Activated CD8-positive, alpha-beta T cell treated with anti-CD3 and anti-CD28 coated beads for 36 hours (primary cell): ENCODE measurements around the gene ATOH8. TPM values are rescaled to one million over a fixed set of nuclear protein-coding genes. Genes with fewer than 3 reads are reported as not detected.

ENCODE experiments used
- ATAC-seq: fragments of 200-7000 bp; cut with Tn5 transposase; one replicate; pipeline ENCODE4 v1.10.0; 2021; ENCODE audit warnings: mild to moderate bottlenecking, moderate library complexity
- CTCF ChIA-PET: fragments of 350-600 bp; sonication (Branson Sonifier 250); formaldehyde crosslinking; loops from one replicate; lab custom pipeline; 2021; ENCODE audit warnings: antibody characterized with exemption; lab: Charles Lee
- POLR2A ChIA-PET: fragments of 350-600 bp; sonication (Branson Sonifier 250); formaldehyde crosslinking; loops from one replicate; lab custom pipeline; 2021; ENCODE audit warnings: antibody characterized with exemption; lab: Charles Lee
- DNase-seq: peaks from one replicate; pipeline ENCODE4 v3.0.0-alpha.2; 2020
- H3K27ac Mint-ChIP-seq: one replicate; pipeline ENCODE4 v1.8.0; 2021; ENCODE audit warnings: mild to moderate bottlenecking, mixed read lengths
- H3K27me3 Mint-ChIP-seq: one replicate; pipeline ENCODE4 v1.8.0; 2021; ENCODE audit warnings: mixed read lengths
- H3K36me3 Mint-ChIP-seq: one replicate; pipeline ENCODE4 v1.8.0; 2021; ENCODE audit warnings: low read depth, mixed read lengths
- H3K4me1 Mint-ChIP-seq: one replicate; pipeline ENCODE4 v1.8.0; 2021; ENCODE audit warnings: low read depth, mixed read lengths
- H3K4me3 Mint-ChIP-seq: one replicate; pipeline ENCODE4 v1.8.0; 2021; ENCODE audit warnings: mild to moderate bottlenecking, moderate library complexity, mixed read lengths
- H3K9me3 Mint-ChIP-seq: one replicate; pipeline ENCODE4 v1.8.0; 2021; ENCODE audit warnings: mixed read lengths
- intact Hi-C: fragments of 100-400 bp; cut with micrococcal nuclease; formaldehyde crosslinking; loops from one replicate; pipeline ENCODE4 v1.10.0; 2022
- total RNA-seq, 2 experiments: library from RNA; stranded (reverse); gene quantifications; one replicate each; pipeline ENCODE4 v1.2.3, GENCODE V29; 2021
- TF ChIP-seq, protein P1 (sequence below): fragments of 200-600 bp; IDR thresholded peaks from one replicate; pipeline ENCODE4 v1.8.0; 2022; ENCODE audit warnings: antibody characterized with exemption, mild to moderate bottlenecking

Gene ATOH8
- total RNA-seq, 2 experiments from 2014 or later = not detected

DNA sequence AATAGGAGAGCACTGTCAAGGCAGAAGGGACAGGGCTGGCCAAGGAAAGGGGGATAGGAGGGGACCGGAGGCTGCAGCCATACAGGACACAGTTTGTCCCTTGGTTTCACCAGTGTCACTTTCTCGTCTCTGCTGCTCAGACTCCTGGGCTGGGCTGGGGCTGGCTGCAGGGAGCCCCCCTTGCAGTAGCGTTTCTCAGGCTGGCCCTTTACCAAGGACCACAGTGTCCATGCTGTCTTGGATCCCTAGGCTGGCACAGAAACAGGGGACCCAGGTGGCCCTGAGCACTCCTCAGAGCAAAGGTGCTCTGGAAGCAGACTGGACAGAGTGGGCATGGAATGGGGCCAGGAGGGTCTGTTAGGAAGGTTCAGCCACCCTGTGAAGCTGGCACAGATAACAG, 34.8 kb downstream of the ATOH8 start:
- ATAC-seq = no peak
- Mint-ChIP-seq H3K27ac (no peak overlapping the region), H3K4me1 (peaks cover 2% of the 10 kb centered on the region), H3K27me3 (no peaks in the 10 kb centered on the region), H3K9me3 (no peaks in the 10 kb centered on the region), H3K36me3 (no peaks in the 10 kb centered on the region), H3K4me3 (no peak overlapping the region)
- ChIA-PET CTCF (no interaction called here), POLR2A (no interaction called here)
- intact Hi-C loops = no loop called here
- TF ChIP-seq, protein P1, sequence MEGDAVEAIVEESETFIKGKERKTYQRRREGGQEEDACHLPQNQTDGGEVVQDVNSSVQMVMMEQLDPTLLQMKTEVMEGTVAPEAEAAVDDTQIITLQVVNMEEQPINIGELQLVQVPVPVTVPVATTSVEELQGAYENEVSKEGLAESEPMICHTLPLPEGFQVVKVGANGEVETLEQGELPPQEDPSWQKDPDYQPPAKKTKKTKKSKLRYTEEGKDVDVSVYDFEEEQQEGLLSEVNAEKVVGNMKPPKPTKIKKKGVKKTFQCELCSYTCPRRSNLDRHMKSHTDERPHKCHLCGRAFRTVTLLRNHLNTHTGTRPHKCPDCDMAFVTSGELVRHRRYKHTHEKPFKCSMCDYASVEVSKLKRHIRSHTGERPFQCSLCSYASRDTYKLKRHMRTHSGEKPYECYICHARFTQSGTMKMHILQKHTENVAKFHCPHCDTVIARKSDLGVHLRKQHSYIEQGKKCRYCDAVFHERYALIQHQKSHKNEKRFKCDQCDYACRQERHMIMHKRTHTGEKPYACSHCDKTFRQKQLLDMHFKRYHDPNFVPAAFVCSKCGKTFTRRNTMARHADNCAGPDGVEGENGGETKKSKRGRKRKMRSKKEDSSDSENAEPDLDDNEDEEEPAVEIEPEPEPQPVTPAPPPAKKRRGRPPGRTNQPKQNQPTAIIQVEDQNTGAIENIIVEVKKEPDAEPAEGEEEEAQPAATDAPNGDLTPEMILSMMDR = no peak
- no peak for DNase-seq

DNA sequence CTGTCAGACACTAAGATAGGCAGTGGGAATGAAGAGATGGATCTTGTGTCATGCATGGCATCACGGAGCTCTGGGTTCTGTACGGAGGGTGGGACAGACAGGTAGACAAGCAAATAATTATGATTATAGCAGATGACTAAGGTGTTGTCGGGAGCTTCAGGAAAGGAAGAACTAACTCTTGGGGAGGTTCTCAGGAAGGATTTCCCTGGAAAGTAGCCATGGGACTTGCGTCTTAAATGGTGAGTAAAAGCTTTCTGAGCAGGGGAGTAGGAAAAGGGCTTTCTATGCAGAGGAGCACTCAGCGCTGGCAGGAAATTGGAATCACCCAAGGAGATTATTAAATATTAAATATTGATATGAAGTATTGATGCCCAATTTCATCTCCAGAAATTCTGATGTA, 35.5 kb downstream of the ATOH8 start:
- Mint-ChIP-seq H3K27ac (no peak overlapping the region), H3K27me3 (no peaks in the 10 kb centered on the region), H3K9me3 (no peaks in the 10 kb centered on the region), H3K4me1 (peaks cover 2% of the 10 kb centered on the region), H3K4me3 (no peak overlapping the region), H3K36me3 (no peaks in the 10 kb centered on the region)
- TF ChIP-seq, protein P1 = no peak
- ATAC-seq (no peak), DNase-seq (no peak)
- ChIA-PET CTCF (interaction anchor here (0.5 to 1.4 kb wide), 4 partner anchors 12 to 82 kb away, joined by 3 read pairs; no protein-coding TSS in a partner anchor), POLR2A (interaction anchor here (0.6 kb wide), 1 partner anchor 424 kb away, joined by 3 read pairs; no protein-coding TSS in a partner anchor)
- intact Hi-C loops = no loop called here

DNA sequence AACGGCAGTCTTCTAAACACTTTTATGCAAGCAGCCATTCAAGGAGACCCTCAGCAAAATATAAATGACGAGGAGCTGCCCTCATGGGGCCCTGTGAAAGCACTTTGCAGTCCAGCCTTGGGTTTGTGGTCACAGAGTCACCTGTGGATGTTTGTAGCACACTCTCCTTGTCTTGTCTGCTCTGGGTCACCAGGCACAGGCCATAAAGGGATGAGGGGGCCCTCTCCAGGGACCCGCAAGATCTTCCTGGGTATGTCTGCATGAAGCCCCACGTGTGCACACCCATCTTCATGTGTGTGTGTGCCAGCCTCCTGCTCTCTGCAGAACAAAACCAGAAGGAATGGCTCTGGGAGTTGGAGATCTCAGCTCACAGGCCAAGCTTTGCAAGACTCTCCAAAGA, 36.2 kb downstream of the ATOH8 start:
- H3K27ac Mint-ChIP-seq = no peak overlapping the region
- H3K4me1 Mint-ChIP-seq = peaks cover 2% of the 10 kb centered on the region
- H3K36me3 Mint-ChIP-seq = no peaks in the 10 kb centered on the region
- H3K27me3 Mint-ChIP-seq = no peaks in the 10 kb centered on the region
- ChIA-PET POLR2A (no interaction called here), CTCF (interaction anchor here (0.8 to 1.4 kb wide), 2 partner anchors 30 to 40 kb away, joined by 3 to 4 read pairs; no protein-coding TSS in a partner anchor)
- intact Hi-C loops = no loop called here
- no peak overlapping the region for H3K4me3 Mint-ChIP-seq
- TF ChIP-seq, protein P1 = no peak
- H3K9me3 Mint-ChIP-seq = no peaks in the 10 kb centered on the region
- DNase-seq (no peak), ATAC-seq (no peak)

DNA sequence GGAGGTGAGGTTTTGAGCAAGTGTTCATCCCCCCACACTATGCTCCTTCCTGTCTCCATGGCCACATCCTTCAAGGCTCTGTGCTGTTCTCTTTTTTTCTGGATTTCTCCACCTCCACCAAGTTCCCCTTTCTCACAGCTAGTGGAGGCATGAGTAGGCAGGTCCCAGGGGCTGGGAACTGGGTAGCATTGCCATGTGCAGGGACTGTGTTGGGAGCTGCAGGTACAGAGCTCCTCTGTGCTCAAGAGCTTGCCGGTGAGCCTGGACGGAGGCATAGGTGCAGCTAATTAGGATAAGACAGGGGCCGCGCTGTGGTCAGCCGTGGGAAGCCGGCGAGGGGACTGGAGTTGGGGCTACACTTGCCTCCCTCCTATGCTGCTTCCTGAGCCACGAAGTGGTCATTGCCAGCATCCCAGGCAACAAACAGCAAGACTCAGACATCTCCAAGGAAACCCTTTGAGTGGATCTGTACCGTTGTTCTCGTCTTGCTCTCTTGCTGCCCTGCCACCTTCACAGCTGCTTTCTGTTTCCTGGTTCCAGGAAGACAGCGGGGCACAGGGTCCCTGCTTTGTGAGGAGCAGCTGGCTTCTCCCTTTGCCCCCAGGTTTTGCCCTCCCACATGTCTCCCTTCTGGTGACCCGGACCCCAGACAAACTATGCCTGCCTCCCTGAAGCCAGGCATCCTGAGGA, 36.9 kb downstream of the ATOH8 start:
- ATAC-seq (no peak), DNase-seq (no peak)
- Mint-ChIP-seq H3K27ac (no peak overlapping the region), H3K27me3 (no peaks in the 10 kb centered on the region), H3K36me3 (no peaks in the 10 kb centered on the region), H3K4me3 (no peak overlapping the region), H3K9me3 (no peaks in the 10 kb centered on the region), H3K4me1 (no peaks in the 10 kb centered on the region)
- POLR2A ChIA-PET = no interaction called here
- intact Hi-C loops = no loop called here
- TF ChIP-seq, protein P1 = no peak
- CTCF ChIA-PET = interaction anchor here (1.4 kb wide), 1 partner anchor 41 kb away, joined by 3 read pairs; no protein-coding TSS in a partner anchor
